Fibroblast of skin of right quadriceps (primary cell): Measurements from ENCODE around the gene PEX7.
"Not testable (repeated sequence)": the region's sequence is repeated elsewhere in the genome, so short reads cannot be mapped to it uniquely, and the experiment has no call there.

ENCODE experiments used
- DNase-seq: peaks from one replicate; pipeline ENCODE4 v3.0.0-alpha.2; 2013

PEX7 gene

DNA sequence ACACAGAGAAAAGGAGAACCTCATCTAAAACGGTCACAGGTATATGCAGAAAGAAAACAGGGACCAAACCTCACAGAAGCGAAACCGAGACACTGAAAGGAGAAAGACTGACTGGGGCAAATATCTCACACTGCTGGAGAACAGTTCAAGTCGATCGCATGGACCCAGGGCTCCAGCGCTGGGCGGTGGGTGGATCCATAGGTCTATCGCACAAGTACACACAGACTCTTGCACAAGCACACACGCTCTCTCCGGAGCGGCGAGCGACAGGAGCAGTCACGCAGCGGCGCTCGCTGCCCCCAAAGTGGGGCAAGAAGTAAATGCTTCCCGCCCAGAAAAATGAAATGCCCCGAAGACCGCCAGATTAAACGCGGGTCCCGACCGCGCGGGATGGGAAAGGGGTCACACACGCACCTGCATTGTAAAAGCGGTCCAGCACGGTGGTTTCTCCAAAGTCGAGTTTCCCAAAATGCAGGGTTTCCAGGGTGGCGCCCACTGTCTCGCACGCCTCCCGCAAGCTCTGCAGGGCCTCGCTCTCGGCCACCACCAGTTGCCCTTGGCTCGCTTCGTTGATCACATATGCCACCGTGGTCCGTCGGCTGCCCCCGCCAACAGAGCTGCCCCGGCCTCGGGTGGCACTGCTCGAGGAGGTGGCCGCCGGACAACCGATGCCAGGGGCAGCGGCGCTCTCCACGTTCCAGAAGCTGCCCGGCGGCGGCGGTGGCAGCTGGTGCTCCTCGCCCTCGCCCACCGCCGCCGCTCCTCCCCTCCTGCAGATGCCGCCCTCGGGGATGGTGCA, 30.9 kb upstream of the PEX7 start:
- DNase-seq = peak; percentile 21

DNA sequence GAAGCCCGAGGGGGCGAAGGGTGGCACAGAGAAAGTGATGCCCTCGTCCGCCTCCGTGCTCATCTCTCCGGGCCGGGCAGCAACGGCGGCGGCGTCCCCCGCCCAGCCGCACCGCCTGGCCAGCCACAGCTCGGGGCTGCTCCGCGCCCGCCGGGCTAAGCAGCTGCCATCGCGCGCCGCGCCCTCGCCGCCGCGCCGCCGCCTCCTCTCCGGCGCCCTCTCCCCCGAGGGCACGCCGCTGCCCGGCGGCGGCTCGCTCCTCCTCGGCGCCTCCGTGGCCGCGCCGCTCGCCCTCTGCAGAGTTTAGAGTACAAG, 30.3 kb upstream of the PEX7 start:
- DNase-seq = no peak

DNA sequence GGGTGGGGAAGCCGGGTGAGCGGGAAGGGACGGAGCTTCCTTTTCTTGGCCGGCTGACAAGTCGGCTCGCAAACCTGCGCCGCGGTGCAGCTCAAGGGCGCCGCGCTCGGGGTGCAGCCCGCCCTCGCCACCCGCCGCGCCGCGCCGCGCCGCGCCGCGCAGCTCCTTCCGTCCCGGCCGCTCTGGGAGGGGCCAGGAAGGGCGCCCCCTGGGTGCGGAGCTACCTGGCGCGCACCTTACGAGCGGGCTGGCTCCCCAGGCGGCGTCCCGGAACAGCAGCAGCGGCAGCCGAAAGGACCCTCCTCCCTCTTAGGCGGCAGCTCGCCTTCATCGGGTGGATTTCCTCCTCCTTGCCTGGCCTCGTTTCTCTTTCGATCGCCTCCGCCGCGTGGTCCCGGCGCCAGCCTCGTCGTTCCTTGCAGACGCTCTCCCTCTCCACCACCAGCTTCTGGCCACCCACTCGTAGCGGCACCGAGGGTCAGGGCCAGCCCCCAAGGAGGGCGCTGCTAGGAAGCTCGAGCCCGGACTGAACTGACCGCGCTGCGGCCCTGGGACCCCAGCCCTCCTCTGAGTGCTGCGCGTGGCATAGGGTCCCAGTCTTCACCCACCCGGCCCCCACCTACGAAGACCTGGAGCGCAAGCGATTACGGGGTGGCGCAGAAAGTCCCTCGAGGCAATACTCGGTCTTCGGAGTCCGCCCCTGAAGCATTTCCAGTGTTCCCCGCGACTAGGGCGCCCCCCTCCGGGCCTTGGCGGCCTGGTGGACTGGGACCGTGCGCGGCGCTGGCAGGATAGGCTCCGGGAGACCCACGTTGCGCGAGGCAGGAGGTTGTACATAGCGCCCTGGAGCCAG, 29.8 kb upstream of the PEX7 start, which contains the start of gene MAP3K5:
MAP3K5 (minus strand) TSS at position 68 of the 853 bp plus-strand sequence. CDS start 320 bp downstream, outside the sequence.
- peak; percentile 80 for DNase-seq

DNA sequence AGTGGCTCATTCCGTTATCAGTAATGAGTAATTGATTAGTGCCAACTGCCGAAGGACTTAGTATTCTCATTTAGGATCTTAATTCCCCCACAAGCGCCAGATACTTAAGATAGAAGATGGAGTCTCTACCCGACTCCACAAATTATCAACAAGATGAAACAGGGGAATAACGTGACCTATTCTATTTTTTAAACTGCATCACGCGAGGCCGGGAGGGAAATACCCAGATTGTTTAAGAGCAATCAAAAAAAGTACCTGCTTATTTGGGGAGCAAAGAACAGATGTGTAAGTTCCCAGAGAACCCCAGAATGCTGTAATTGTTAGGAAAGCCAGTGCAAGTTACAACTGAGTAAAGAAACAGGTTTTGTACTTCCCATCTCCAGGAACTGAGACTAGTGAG, 29.0 kb upstream of the PEX7 start:
- no peak for DNase-seq

DNA sequence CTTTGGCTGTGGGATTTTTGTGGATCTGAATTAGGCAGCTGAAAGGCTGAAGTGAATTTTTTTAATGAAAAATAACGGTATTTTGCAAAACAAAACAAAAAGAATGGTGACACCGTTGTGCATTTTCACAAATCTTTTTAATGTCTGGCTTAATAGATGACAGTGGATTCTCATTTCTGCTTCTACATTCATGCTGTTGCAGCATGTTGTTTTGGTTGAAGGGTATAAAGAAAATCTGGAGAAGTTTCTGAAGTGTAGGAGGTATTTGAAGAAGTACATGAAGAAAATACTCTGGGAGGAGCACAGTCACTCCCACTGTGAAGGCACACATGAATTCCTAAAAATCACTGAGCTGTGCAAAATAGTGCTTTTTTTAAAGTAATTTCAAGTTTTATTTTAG, 27.0 kb upstream of the PEX7 start:
- no peak for DNase-seq

DNA sequence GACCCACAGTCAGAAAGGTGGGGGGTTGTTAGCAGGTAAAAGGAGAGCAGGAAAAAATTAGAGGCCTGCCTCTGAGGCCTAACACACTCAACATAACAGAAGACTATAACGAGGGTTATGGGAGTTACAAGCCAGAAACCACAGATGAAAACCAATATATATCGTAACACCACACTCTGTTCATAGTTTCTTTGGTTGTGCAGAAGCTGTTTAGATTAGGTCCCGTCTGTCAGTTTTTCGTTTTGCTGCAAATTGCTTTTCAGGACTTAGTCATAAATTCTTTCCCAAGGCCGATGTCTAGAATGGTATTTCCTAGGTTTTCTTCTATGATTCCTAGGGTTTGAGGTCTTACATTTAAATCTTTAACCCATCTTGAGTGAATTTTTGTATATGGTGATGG, 26.4 kb upstream of the PEX7 start:
- DNase-seq = no peak

DNA sequence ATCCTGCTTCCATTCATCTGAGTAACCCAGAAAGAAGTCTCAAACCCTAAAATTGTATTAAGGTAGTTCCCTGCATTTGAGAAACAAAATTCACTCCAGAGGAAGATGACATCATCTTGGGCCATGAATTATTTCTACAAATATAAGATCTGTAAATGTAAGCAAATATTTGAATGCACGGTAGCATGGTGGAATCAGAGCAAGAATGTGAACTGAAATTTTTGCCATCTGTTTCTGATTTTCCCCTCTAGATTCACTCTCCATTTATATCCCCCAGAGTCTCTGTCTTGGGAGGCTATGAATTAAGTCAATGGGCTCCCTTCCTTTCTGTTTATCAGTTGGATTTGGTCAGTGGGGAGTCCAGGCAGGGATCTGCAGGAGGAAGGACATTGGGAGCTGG, 24.3 kb upstream of the PEX7 start:
- peak; percentile 38 for DNase-seq

DNA sequence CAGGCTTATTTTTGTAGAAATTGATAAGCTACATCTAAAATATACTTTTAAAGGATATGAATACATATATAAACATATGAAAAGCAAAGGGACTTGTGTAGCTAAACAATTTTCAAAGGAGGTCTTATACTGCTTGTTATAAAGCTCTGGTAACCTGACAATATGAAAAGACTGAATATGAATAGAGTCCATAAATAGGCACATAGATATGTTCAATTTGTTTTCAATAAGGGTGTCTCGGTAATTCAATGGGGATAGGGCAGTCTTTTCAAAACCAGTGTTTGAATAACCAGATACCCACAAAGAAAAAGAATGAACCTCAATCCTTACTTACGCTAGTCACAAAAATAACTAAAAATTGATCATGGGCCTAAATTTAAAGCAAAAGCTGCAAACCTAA, 20.8 kb upstream of the PEX7 start:
- DNase-seq = no peak

DNA sequence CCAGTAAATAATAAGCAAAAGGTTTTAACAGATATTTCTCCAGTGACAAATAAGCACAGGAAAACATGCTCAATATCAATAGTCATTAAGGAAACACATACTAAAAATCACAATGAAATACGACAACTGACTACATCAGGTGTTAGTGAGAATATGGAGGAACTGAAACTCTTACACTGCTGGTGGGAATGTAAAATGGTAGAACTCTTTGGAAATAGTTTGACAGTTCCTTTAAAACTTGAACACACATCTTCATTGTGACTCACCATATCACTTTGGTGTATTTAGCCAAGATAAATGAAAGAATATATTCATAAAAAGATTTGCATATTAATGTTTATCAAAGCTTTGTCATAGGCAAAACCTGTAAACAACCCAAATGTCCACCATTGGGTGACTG, 18.8 kb upstream of the PEX7 start:
- no peak for DNase-seq

DNA sequence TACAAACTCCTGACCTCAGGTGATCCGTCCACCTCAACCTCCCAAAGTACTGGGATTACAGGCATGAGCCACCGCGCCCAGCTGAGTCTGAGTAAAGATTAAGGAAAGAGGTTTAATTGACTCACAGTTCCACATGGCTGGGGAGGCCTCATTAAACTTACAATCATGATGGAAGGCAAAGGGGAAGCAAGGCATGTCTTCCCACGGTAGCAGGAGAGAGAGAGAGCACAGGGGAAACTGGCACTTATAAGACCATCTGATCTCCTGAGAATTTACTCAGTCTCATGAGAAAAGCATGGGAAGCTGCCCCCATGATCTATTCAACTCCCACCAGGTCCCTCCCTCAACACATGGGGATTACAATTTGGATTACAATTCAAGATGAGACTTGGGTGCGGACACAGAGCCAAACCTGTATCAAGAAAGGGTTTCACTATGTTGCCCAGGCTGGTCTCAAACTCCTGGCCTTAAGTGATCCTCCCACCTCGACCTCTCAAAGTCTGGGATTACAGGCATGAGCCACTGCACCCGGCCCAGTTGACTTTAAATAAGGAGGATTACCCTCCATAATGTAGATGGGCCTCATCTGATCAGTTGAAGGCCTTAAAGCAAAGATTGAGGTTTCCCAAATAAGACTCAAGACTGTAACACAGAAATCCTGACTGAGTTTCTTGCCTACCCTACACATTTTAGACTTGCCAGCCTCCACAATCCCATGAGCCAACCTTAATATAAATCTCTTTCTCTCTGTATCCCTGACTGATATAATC, 13.1 kb upstream of the PEX7 start:
- DNase-seq = no peak

DNA sequence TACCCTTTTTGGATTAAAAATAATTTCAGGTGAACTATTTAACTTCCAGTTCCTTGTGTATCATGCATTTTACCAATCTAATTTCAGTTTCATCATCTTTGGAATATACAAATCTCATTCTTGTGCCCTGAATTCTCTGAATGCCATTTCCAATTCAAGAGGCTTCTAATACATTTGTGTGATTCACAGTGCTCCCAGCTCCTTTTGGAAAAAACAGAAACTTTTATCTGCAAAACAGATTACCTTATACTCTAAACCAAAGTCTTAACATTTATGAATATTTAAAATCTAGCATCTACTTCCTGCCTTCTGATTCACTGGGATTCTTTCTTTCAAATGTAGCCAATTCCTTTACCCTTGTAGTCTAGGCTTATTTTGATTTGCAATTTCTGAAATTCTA, 11.1 kb upstream of the PEX7 start:
- DNase-seq = no peak

DNA sequence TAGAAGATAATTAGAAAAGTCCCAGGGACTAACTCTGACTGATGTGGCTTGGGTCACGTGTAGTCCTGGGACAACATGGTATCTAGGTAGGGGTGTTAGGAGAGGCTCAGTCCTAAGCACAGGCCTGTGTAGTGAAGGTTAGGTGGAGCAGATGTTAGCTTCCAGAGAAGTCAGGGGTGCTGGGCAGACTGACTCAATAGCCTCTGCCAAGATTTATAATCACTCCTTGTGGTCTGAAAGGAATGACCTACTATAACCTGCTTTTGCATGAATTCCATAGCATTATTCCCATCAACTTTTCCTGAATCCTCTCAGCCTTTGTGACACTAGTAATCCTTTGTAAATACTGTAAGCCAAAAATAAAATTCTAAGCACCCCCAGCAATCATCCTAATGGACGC, 10.2 kb upstream of the PEX7 start:
- no peak for DNase-seq

DNA sequence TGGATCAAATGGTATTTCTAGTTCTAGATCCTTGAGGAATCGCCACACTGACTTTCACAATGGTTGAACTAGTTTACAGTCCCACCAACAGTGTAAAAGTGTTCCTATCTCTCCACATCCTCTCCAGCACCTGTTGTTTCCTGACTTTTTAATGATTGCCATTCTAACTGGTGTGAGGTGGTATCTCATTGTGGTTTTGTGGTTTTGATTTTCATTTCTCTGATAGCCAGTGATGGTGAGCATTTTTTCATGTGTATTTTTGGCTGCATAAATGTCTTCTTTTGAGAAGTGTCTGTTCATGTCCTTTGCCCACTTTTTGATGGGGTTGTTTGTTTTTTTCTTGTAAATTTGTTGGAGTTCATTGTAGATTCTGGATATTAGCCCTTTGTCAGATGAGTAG, 6.8 kb upstream of the PEX7 start:
- DNase-seq = not testable (repeated sequence)

DNA sequence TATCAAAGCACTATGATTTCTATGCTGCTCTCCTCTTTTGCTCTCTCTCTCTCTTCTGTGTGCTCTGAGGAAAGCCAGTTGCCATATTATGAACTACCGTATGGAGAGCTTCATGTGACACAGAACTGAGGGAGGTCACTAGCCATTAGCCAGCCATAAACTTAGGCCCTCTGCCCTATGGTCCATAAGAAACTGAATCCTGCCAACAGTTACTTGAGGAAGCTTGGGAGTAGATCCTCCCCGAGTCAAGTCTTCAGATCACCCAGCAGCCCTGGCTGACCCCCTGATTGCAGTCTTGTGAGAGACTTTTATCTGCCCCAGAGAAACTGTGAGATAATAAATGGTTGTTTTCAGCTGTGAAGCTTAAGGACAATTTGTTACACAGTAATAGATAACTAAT, 5.7 kb upstream of the PEX7 start:
- DNase-seq = no peak

DNA sequence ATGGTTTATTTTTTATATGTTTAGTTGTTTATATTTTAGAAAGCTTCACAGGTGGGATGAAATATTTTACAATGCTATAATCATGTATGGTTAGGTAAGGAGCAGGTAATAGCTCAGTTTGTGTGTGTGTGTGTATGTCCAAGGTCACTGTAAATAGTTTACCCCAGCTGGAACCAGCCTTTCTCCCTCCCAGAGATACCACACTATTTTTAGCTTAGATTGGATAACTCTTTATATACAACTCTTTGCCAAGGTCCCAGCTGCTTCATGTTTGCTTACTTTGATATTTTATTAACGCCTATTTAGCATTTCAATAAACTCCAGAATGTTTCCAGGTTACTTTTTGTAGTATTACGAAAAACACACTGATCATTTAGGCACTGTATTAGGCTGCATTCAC, 1.8 kb upstream of the PEX7 start:
- DNase-seq = no peak

DNA sequence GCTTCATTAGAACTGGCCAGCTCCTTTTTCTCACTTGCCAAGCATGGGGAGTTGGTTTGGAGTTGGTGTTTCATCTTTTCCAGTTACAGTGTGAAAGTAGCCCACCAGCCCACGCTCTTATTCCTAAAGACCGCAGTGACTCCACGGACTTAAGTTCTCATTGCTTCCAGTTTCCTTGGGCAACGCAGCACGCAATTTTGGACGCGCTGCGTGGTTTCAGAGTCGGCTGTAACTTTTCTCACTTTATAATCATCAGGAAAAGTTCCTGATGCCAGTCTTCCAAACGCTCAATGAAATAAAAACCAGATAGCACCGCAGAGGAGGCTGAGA, 381 bp upstream of the PEX7 start:
- DNase-seq = no peak

DNA sequence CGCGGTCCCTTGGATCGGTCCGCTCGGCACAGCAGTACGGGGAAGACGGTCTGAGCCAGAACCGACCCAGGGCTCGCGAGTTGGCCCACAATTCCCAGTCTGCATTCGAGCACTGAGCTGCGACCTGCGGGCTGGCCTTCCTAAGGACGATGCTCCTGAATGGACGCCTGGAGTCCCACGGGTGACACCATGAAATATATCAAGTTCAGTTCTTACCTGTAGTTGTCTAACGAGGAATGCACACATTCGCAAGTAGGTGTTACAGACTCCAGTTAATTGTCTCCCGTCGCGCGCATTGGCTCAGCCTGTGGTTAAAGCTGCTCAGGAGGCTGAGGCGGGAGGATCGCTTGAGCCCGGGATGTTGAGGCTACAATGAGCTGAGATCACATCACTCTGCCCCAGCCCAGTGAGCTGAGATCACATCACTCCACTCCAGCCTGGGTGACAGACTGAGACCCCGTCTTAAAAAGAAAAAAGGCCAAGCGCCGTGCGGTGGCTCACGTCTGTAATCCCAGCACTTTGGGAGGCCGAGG, 802 bp downstream of the PEX7 start:
- no peak for DNase-seq

DNA sequence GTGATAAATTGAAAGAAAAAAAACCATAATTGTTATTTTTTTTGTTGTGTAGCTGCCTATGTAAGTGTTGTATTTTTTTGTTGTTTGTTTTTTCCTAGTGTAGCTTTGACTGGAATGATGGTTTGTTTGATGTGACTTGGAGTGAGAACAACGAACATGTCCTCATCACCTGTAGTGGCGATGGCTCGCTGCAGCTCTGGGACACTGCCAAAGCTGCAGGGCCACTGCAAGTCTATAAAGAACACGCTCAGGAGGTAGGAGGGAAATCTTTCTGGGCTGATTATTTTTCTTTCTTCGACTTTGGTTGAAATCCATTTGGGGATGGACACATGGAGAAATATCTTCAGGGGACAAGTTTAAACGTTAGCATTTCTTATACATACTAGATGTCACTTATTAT, 3.8 kb downstream of the PEX7 start:
- no peak for DNase-seq

DNA sequence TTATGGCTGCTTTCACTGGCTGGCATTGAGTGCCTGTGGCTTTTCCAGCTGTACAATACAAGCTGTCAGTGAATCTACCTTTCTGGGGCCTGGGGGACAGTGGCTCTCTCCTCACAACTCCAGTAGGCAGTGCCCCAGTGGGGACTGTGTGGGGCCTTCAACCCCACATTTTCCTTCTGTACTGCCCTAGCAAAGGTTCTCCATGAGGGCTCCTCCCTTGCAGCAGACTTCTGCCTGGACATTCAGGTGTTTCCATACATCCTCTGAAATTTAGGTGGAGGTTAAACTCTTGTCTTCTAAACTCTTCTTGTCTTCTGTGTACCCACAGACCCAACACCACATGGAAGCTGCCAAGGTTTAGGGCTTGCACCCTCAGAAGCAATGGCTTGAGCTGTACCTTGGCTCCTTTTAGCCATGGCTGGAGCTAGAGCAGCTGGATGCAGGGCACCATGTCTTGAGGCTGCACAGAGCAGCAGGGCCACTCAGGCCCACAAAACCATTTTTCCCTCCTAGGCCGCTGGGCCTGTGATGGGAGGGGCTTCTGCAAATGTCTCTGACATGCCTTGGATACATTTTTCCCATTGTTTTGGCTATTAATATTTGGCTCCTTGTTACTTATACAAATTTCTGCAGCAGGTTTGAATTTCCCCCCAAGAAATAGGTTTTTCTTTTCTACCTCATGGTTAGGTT, 9.6 kb downstream of the PEX7 start:
- DNase-seq = no peak

DNA sequence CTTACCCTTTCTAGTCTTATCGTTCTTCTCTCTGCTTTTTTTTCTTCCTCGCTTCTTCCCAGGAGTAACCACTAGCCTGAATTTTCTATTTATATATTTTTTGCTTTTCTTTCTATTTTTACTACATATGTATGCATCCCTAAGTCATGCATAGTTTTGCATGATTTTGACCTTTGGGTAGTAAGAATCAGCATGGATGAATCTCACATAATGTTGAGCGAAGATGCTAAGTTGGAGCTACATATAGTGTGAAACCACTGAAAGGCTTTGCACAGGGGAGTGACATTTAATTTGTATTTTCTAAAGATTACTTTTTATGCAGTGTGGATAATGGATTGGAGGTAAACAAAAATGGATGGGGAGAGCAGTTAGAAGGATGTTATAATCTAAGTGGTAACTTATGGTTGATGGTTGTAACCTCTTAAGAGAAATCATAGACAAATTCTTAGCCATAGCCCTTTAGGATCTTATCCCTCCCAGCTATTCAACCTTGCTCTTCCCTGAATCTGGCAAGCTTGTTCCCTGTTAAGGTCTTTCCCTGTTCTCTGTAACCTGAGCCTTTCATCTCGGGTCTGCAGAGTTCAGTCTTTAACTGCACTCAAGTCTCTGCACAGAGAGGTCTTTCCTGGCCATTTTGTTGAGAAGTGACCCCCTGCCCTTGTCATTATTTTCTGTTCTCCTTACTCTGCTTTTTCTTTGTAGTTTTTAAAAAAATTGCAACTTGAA, 18.0 kb downstream of the PEX7 start:
- no peak for DNase-seq

DNA sequence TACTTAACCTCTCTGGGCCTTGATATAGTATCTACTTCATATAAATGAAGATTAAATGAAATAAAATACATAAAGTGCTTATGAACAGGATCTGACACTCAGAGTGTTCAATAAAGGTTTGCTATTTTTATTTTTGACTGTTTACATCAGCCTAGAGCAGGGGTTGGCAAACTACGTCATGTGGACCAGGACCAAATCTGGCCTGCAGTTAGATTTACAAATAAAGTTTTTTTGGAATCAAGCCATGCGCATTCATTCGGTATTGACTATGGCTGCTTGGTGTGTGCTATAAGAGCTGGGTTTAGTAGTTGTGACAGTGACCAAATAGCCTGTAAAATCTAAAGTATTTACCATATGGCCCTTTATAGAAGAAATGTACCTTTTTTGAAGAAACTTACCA, 20.8 kb downstream of the PEX7 start:
- DNase-seq = no peak

DNA sequence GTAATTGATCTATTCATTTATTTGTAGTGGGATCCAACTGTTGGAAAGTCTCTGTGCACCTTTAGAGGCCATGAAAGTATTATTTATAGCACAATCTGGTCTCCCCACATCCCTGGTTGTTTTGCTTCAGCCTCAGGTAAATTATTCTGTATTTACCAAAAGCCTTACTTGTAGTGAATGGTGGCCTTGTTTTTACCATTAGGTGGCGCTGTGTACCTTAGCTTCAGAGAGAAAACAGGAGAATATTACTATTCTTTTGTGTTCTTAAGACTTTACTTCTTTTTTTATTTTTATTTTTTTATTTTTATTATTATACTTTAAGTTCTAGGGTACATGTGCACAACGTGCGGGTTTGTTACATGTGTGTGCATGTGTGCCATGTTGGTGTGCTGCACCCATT, 23.7 kb downstream of the PEX7 start:
- peak; percentile 31 for DNase-seq
